Stimulated activated naive B cell treated with anti-CD40 and anti-IgM and Interleukin-4, amounts not matched to agents 10 μg/mL and 1 μg/mL and 100 μg/mL, for 72 hours (primary cell): Measurements from ENCODE around the gene CACNG4.
A peak's percentile ranks its signal among the peaks of the same experiment; 100 is the strongest.

Experiments
- ATAC-seq, 2 donors: fragments of 150-1000 bp; cut with Tn5 transposase; replicated peaks; 2 replicates each; pipeline ENCODE4 v1.10.0; 2021; ENCODE audit warnings: moderate library complexity in 1 of 2
- DNase-seq: peaks from one replicate; pipeline ENCODE4 v3.0.0; 2021
- H3K27ac Mint-ChIP-seq: one replicate; pipeline ENCODE4 v1.8.0; 2022; ENCODE audit warnings: mild to moderate bottlenecking, mixed read lengths
- H3K27me3 Mint-ChIP-seq, 2 donors: one replicate each; pipeline ENCODE4 v1.8.0; 2022; ENCODE audit warnings: mixed read lengths in 2 of 2
- H3K36me3 Mint-ChIP-seq, 2 donors: one replicate each; pipeline ENCODE4 v1.8.0; 2022; ENCODE audit warnings: mixed read lengths in 2 of 2, mild to moderate bottlenecking in 1 of 2
- H3K4me1 Mint-ChIP-seq, 2 donors: one replicate each; pipeline ENCODE4 v1.8.0; 2022; ENCODE audit warnings: mixed read lengths in 2 of 2, mild to moderate bottlenecking in 1 of 2
- H3K4me3 Mint-ChIP-seq, 2 donors: one replicate each; pipeline ENCODE4 v1.8.0; 2022; ENCODE audit warnings: mild to moderate bottlenecking in 2 of 2, mixed read lengths in 2 of 2, moderate library complexity in 1 of 2
- H3K9me3 Mint-ChIP-seq, 2 donors: one replicate each; pipeline ENCODE4 v1.8.0; 2022; ENCODE audit warnings: mixed read lengths in 2 of 2, mild to moderate bottlenecking in 1 of 2

CACNG4 gene

GRCh38 chr17:67049025-67049739 is 84.7 kb downstream of the CACNG4 start:
- Mint-ChIP-seq H3K4me1 (no peaks in the 10 kb centered on the region), H3K4me3 (no peak overlapping the region), H3K27me3 (no peaks in the 10 kb centered on the region), H3K36me3 (peaks cover 9 to 18% of the 10 kb centered on the region in 2 donors), H3K9me3 (peaks cover 14 to 15% of the 10 kb centered on the region in 2 donors), H3K27ac (no peak overlapping the region)
- no peak for DNase-seq
- no peak for ATAC-seq

GRCh38 chr17:67050066-67050465 is 85.6 kb downstream of the CACNG4 start:
- H3K27ac Mint-ChIP-seq, result no peak overlapping the region
- no peaks in the 10 kb centered on the region for H3K27me3 Mint-ChIP-seq
- peaks cover 14 to 15% of the 10 kb centered on the region in 2 donors for H3K9me3 Mint-ChIP-seq
- ATAC-seq (no peak), DNase-seq (no peak)
- peaks cover 9 to 24% of the 10 kb centered on the region in 2 donors for H3K36me3 Mint-ChIP-seq
- no peak overlapping the region for H3K4me3 Mint-ChIP-seq
- peaks cover 0 to 3% of the 10 kb centered on the region in 2 donors for H3K4me1 Mint-ChIP-seq

- peaks cover 9 to 24% of the 10 kb centered on the region in 2 donors for H3K36me3 Mint-ChIP-seq
These were observed 86.1 kb downstream of the CACNG4 start for GRCh38 chr17:67050471-67051154.

GRCh38 chr17:67051155-67051538 is 86.6 kb downstream of the CACNG4 start:
- ATAC-seq (no peak), DNase-seq (no peak)
- peaks cover 1 to 4% of the 10 kb centered on the region in 2 donors for H3K4me1 Mint-ChIP-seq
- peaks cover 14 to 17% of the 10 kb centered on the region in 2 donors for H3K9me3 Mint-ChIP-seq
- no peak overlapping the region for H3K4me3 Mint-ChIP-seq
- H3K27me3 Mint-ChIP-seq, result no peaks in the 10 kb centered on the region
- peaks cover 11 to 23% of the 10 kb centered on the region in 2 donors for H3K36me3 Mint-ChIP-seq
- H3K27ac Mint-ChIP-seq, result no peak overlapping the region

More at GRCh38 chr17:67050471-67051154, 86.1 kb downstream of the CACNG4 start:
- Mint-ChIP-seq H3K27ac (no peak overlapping the region), H3K9me3 (peaks cover 14 to 15% of the 10 kb centered on the region in 2 donors), H3K27me3 (no peaks in the 10 kb centered on the region), H3K4me3 (no peak overlapping the region), H3K4me1 (peaks cover 0 to 3% of the 10 kb centered on the region in 2 donors)
- DNase-seq, result no peak
- no peak for ATAC-seq

GRCh38 chr17:67051837-67052236 is 87.3 kb downstream of the CACNG4 start:
- Mint-ChIP-seq H3K4me3 (no peak overlapping the region), H3K36me3 (peaks cover 18 to 26% of the 10 kb centered on the region in 2 donors), H3K9me3 (peaks cover 15 to 18% of the 10 kb centered on the region in 2 donors), H3K27ac (no peak overlapping the region), H3K27me3 (no peaks in the 10 kb centered on the region), H3K4me1 (peaks cover 8 to 11% of the 10 kb centered on the region in 2 donors)
- ATAC-seq (no peak), DNase-seq (no peak)

- DNase-seq (no peak), ATAC-seq (no peak)
- no peak overlapping the region for H3K4me3 Mint-ChIP-seq
- H3K27ac Mint-ChIP-seq, result no peak overlapping the region
- H3K9me3 Mint-ChIP-seq, result peaks cover 13% of the 10 kb centered on the region in 2 donors
- H3K27me3 Mint-ChIP-seq, result no peaks in the 10 kb centered on the region
- peaks cover 8 to 11% of the 10 kb centered on the region in 2 donors for H3K4me1 Mint-ChIP-seq
- peaks cover 12 to 20% of the 10 kb centered on the region in 2 donors for H3K36me3 Mint-ChIP-seq
These were observed 88.4 kb downstream of the CACNG4 start for GRCh38 chr17:67052720-67053437.

- H3K9me3 Mint-ChIP-seq, result peaks cover 10 to 12% of the 10 kb centered on the region in 2 donors
These were observed 89.0 kb downstream of the CACNG4 start for GRCh38 chr17:67053438-67054000.

GRCh38 chr17:67054011-67054591 is 89.6 kb downstream of the CACNG4 start:
- H3K9me3 Mint-ChIP-seq, result peaks cover 4 to 7% of the 10 kb centered on the region in 2 donors
- no peak for DNase-seq
- H3K27me3 Mint-ChIP-seq, result no peaks in the 10 kb centered on the region
- H3K27ac Mint-ChIP-seq, result no peak overlapping the region
- no peak overlapping the region for H3K4me3 Mint-ChIP-seq
- peaks cover 8 to 11% of the 10 kb centered on the region in 2 donors for H3K4me1 Mint-ChIP-seq
- no peak for ATAC-seq
- peaks cover 9 to 18% of the 10 kb centered on the region in 2 donors for H3K36me3 Mint-ChIP-seq

More at GRCh38 chr17:67053438-67054000, 89.0 kb downstream of the CACNG4 start:
- H3K4me1 Mint-ChIP-seq, result peaks cover 8 to 11% of the 10 kb centered on the region in 2 donors
- H3K4me3 Mint-ChIP-seq, result no peak overlapping the region
- DNase-seq (no peak), ATAC-seq (no peak)
- H3K36me3 Mint-ChIP-seq, result peaks cover 11 to 21% of the 10 kb centered on the region in 2 donors
- no peaks in the 10 kb centered on the region for H3K27me3 Mint-ChIP-seq
- no peak overlapping the region for H3K27ac Mint-ChIP-seq

- H3K9me3 Mint-ChIP-seq, result peaks cover 3 to 4% of the 10 kb centered on the region in 2 donors
- H3K36me3 Mint-ChIP-seq, result peaks cover 9 to 21% of the 10 kb centered on the region in 2 donors
- peaks cover 8 to 11% of the 10 kb centered on the region in 2 donors for H3K4me1 Mint-ChIP-seq
- H3K27me3 Mint-ChIP-seq, result no peaks in the 10 kb centered on the region
- H3K4me3 Mint-ChIP-seq, result no peak overlapping the region
- no peak for DNase-seq
- H3K27ac Mint-ChIP-seq, result no peak overlapping the region
- ATAC-seq, result no peak
These were observed 90.1 kb downstream of the CACNG4 start for GRCh38 chr17:67054608-67055007.

- Mint-ChIP-seq H3K4me3 (no peak overlapping the region), H3K27me3 (no peaks in the 10 kb centered on the region), H3K4me1 (peaks cover 8 to 11% of the 10 kb centered on the region in 2 donors), H3K36me3 (peaks cover 10 to 21% of the 10 kb centered on the region in 2 donors), H3K27ac (no peak overlapping the region), H3K9me3 (peaks cover 3 to 4% of the 10 kb centered on the region in 2 donors)
- DNase-seq (no peak), ATAC-seq (no peak)
These were observed 90.5 kb downstream of the CACNG4 start for GRCh38 chr17:67055041-67055443.

GRCh38 chr17:67055811-67056745 is 91.6 kb downstream of the CACNG4 start:
- no peaks in the 10 kb centered on the region for H3K27me3 Mint-ChIP-seq
- peaks cover 4 to 9% of the 10 kb centered on the region in 2 donors for H3K9me3 Mint-ChIP-seq
- DNase-seq (no peak), ATAC-seq (peak; percentile 27 to 52)
- no peak overlapping the region for H3K4me3 Mint-ChIP-seq
- peaks cover 8 to 11% of the 10 kb centered on the region in 2 donors for H3K4me1 Mint-ChIP-seq
- peaks cover 17 to 28% of the 10 kb centered on the region in 2 donors for H3K36me3 Mint-ChIP-seq
- H3K27ac Mint-ChIP-seq, result no peak overlapping the region

- no peak for ATAC-seq
- Mint-ChIP-seq H3K9me3 (peaks cover 4 to 9% of the 10 kb centered on the region in 2 donors), H3K4me3 (no peak overlapping the region), H3K4me1 (peaks cover 8 to 11% of the 10 kb centered on the region in 2 donors), H3K36me3 (peaks cover 17 to 31% of the 10 kb centered on the region in 2 donors), H3K27me3 (no peaks in the 10 kb centered on the region), H3K27ac (no peak overlapping the region)
- no peak for DNase-seq
These were observed 92.4 kb downstream of the CACNG4 start for GRCh38 chr17:67056746-67057490.
